ENCODE data around the gene COL21A1.

COL21A1 gene

DNA sequence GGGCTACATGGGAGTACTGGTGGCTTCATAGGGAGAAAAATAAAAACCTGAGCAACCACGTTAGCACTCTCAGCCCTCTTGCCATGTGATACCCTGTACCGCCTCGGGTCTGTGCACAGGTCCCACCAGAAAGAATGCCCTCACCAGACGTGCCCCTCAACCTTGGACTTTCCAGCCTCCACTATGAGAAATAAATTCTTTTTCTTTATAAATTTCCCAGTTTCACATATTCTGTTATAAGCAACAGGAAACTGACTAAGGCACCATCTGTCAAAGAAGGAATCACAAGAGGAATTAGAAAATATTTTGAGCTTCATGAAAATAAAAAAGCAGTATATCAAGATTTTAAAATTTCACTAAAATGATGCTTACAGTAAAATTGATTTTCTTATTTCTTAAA lies 203.6 kb downstream of the COL21A1 start:
- Histone ChIP-seq H3K27ac (no peak overlapping the region), H3K36me3 (ENCODE audit: control insufficient read depth, insufficient read depth, low read length) (no peaks in the 10 kb centered on the region), H3K4me1 (no peaks in the 10 kb centered on the region), H3K27me3 (ENCODE audit: control insufficient read depth, insufficient read depth, low read length) (no peaks in the 10 kb centered on the region), H3K4me3 (ENCODE audit: low read depth, low read length) (no peak overlapping the region), H3K9ac (no peak overlapping the region), H2AFZ (no peak overlapping the region), H3K4me2 (ENCODE audit: low read length) (no peak overlapping the region), H3K79me2 (no peaks in the 10 kb centered on the region), H3K9me3 (ENCODE audit: control insufficient read depth, low read length) (no peaks in the 10 kb centered on the region)
- TF ChIP-seq, protein P1, sequence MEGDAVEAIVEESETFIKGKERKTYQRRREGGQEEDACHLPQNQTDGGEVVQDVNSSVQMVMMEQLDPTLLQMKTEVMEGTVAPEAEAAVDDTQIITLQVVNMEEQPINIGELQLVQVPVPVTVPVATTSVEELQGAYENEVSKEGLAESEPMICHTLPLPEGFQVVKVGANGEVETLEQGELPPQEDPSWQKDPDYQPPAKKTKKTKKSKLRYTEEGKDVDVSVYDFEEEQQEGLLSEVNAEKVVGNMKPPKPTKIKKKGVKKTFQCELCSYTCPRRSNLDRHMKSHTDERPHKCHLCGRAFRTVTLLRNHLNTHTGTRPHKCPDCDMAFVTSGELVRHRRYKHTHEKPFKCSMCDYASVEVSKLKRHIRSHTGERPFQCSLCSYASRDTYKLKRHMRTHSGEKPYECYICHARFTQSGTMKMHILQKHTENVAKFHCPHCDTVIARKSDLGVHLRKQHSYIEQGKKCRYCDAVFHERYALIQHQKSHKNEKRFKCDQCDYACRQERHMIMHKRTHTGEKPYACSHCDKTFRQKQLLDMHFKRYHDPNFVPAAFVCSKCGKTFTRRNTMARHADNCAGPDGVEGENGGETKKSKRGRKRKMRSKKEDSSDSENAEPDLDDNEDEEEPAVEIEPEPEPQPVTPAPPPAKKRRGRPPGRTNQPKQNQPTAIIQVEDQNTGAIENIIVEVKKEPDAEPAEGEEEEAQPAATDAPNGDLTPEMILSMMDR (IDR thresholded peaks at IDR 0.05) = no peak

DNA sequence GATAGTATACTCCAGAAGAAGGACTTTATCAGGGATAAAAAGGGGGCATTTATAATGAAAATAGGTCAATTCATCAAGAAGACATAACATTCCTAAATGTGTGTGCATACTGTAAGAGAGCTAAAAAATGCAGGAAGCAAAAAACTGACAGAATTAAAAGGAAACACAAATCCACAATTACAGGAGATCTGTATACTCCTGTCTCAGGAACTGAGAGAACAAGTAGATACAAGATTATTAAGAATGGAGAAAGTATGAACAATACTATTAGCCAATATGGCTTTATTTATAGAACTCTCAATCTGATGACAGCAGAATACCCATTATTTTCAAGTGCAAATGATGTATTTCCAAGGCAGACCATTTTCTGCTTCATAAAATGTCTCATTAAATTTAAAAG lies 204.3 kb downstream of the COL21A1 start:
- H2AFZ ChIP-seq = no peak overlapping the region
- no peak overlapping the region for H3K9ac ChIP-seq
- TF ChIP-seq, protein P1 (IDR thresholded peaks at IDR 0.05) = no peak
- no peaks in the 10 kb centered on the region for H3K79me2 ChIP-seq
- no peaks in the 10 kb centered on the region for H3K27me3 ChIP-seq (ENCODE audit: control insufficient read depth, insufficient read depth, low read length)
- no peaks in the 10 kb centered on the region for H3K36me3 ChIP-seq (ENCODE audit: control insufficient read depth, insufficient read depth, low read length)
- no peaks in the 10 kb centered on the region for H3K4me1 ChIP-seq
- H3K4me3 ChIP-seq (ENCODE audit: low read depth, low read length) = no peak overlapping the region
- H3K27ac ChIP-seq = no peak overlapping the region
- no peak overlapping the region for H3K4me2 ChIP-seq (ENCODE audit: low read length)
- no peaks in the 10 kb centered on the region for H3K9me3 ChIP-seq (ENCODE audit: control insufficient read depth, low read length)

DNA sequence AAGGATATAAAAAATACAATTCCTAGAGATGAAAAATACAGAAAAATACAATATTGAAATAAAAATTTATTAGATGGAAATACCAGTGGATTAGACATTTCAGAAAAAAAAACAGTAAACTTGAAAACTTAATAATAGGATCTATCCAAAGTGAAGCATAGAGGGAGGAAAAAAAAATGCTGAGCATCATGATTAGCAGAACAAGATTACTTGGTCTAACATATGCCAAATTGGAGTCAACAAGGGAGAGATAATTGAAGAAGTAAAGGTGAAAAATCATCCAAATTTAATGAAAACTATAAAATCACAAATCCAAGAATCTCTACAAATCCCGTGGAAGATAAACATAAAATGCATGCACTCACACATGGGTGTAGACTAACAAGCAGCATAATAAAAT lies 205.8 kb downstream of the COL21A1 start:
- TF ChIP-seq, protein P1 (IDR thresholded peaks at IDR 0.05) = no peak
- no peaks in the 10 kb centered on the region for H3K36me3 ChIP-seq (ENCODE audit: control insufficient read depth, insufficient read depth, low read length)

DNA sequence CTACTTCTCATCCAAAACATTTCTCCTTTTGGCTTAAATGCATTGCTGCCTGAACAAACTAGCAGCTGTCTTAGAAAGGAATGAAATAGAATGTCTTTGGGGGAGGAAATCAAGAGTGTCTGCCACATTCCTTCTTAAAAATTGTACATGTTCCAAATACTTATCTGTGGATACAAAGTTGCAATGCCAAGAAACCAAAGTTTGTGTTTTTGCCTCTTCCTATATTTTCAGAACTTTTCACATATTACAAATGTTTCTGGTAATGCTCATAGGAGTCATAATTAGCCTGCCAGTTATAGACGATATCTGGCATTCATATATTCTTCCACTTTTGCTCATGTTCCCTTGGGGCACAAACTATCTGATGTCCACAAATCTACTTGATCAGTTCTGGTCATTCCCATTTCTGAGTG lies 206.5 kb downstream of the COL21A1 start:
- Histone ChIP-seq H3K27me3 (ENCODE audit: control insufficient read depth, insufficient read depth, low read length) (no peaks in the 10 kb centered on the region), H3K4me3 (ENCODE audit: low read depth, low read length) (no peak overlapping the region), H3K4me2 (ENCODE audit: low read length) (no peak overlapping the region), H2AFZ (no peak overlapping the region), H3K4me1 (no peaks in the 10 kb centered on the region), H3K9me3 (ENCODE audit: control insufficient read depth, low read length) (no peaks in the 10 kb centered on the region), H3K79me2 (no peaks in the 10 kb centered on the region), H3K27ac (no peak overlapping the region), H3K36me3 (ENCODE audit: control insufficient read depth, insufficient read depth, low read length) (no peaks in the 10 kb centered on the region), H3K9ac (no peak overlapping the region)
- TF ChIP-seq, protein P1 (IDR thresholded peaks at IDR 0.05) = no peak

More for the DNA sequence above, 205.8 kb downstream of the COL21A1 start:
- no peak overlapping the region for H2AFZ ChIP-seq
- H3K79me2 ChIP-seq = no peaks in the 10 kb centered on the region
- no peak overlapping the region for H3K9ac ChIP-seq
- no peak overlapping the region for H3K4me2 ChIP-seq (ENCODE audit: low read length)
- H3K27me3 ChIP-seq (ENCODE audit: control insufficient read depth, insufficient read depth, low read length) = no peaks in the 10 kb centered on the region
- no peak overlapping the region for H3K27ac ChIP-seq
- H3K4me3 ChIP-seq (ENCODE audit: low read depth, low read length) = no peak overlapping the region
- H3K4me1 ChIP-seq = no peaks in the 10 kb centered on the region
- H3K9me3 ChIP-seq (ENCODE audit: control insufficient read depth, low read length) = no peaks in the 10 kb centered on the region

DNA sequence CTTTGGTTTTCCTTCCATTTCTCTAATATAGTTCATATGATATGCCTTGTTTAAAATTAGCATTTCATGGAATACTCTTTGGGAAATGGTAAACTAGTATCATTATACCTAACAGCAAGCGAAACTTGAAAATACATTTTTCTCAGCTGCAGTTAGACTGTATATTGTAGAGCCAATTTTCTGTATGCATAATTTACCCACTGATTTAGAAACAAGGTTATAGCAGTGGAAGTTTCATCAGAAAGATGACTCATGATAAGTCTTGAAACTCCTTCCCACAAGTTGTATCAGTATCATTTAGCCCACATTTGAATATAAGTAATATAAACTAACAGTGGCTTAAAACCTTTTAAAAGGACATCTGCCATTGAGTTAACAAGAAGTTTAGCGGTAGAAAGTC lies 207.2 kb downstream of the COL21A1 start:
- H3K9me3 ChIP-seq (ENCODE audit: control insufficient read depth, low read length) = no peaks in the 10 kb centered on the region
- TF ChIP-seq, protein P1 (IDR thresholded peaks at IDR 0.05) = no peak
- no peak overlapping the region for H3K9ac ChIP-seq
- H3K4me2 ChIP-seq (ENCODE audit: low read length) = no peak overlapping the region
- H2AFZ ChIP-seq = no peak overlapping the region
- H3K4me3 ChIP-seq (ENCODE audit: low read depth, low read length) = no peak overlapping the region
- no peaks in the 10 kb centered on the region for H3K27me3 ChIP-seq (ENCODE audit: control insufficient read depth, insufficient read depth, low read length)
- H3K4me1 ChIP-seq = no peaks in the 10 kb centered on the region
- H3K27ac ChIP-seq = no peak overlapping the region
- H3K79me2 ChIP-seq = no peaks in the 10 kb centered on the region
- H3K36me3 ChIP-seq (ENCODE audit: control insufficient read depth, insufficient read depth, low read length) = no peaks in the 10 kb centered on the region

Data from parathyroid adenoma (tissue), 2 donors.